SK-N-MC (cell line): ENCODE measurements around the gene C11orf54.

Experiments
- DNase-seq: peaks from one replicate; pipeline ENCODE4 v3.0.0-alpha.2; 2011; ENCODE audit warnings: low read depth, low spot score
- H3K27ac ChIP-seq: fragments of 200-600 bp; sonication (generic); 2 replicates; pipeline ENCODE4 v1.5.1; 2016; ENCODE audit warnings: mixed run types
- H3K36me3 ChIP-seq: fragments of 200-600 bp; sonication (generic); 2 replicates; pipeline ENCODE4 v1.6.1; 2017; ENCODE audit warnings: antibody characterized with exemption, low read length, mixed read lengths; ENCODE audit not compliant: insufficient read depth
- H3K4me3 ChIP-seq: fragments of 200-600 bp; sonication (generic); 2 replicates; pipeline ENCODE4 v1.5.1; 2016
- H3K9ac ChIP-seq: fragments of 200-600 bp; sonication (generic); 2 replicates; pipeline ENCODE4 v1.8.0; 2017; ENCODE audit warnings: mixed run types, mixed read lengths; ENCODE audit not compliant: insufficient read length
- H3K9me3 ChIP-seq: fragments of 200-600 bp; sonication (generic); 2 replicates; pipeline ENCODE4 v1.6.1; 2017; ENCODE audit warnings: low read depth, mild to moderate bottlenecking, antibody characterized with exemption, low read length, moderate library complexity, mixed read lengths
- EZH2 ChIP-seq: fragments of 200-600 bp; sonication (generic); IDR thresholded peaks from one replicate; pipeline ENCODE4 v1.6.1; 2017; ENCODE audit warnings: antibody characterized with exemption
- FOXP2 ChIP-seq: optimal IDR thresholded peaks from 2 replicates; pipeline ENCODE3; 2011; ENCODE audit warnings: mild to moderate bottlenecking, moderate library complexity; ENCODE audit not compliant: insufficient read depth; ENCODE audit errors: extremely low read length, control extremely low read depth
- POLR2AphosphoS5 ChIP-seq: IDR thresholded peaks from 2 replicates; pipeline ENCODE4 v1.6.1; 2012; ENCODE audit warnings: mild to moderate bottlenecking, low read depth, low read length, borderline replicate concordance

Gene C11orf54

DNA sequence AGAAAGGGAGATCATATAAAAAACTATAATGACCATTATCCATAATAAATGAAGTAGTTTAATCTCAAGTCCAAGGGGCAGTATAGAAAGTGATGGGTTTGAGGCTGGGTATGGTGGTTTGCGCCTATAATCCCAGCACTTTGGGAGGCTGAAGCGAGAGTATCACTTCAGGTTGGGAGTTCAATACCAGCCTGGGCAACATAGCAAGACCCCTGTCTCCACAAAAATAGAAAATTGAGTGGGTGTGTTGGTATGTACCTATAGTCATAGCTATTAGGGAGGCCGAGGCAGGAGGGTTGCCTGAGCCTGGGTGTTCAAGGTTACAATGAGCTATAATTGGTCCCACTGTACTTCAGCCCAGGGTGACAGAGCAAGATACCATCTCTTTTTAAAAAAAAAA lies 66.5 kb downstream of the C11orf54 start:
- TF ChIP-seq POLR2AphosphoS5: no peak
- TF ChIP-seq EZH2: no peak
- TF ChIP-seq FOXP2: no peak
- no peak overlapping the region for H3K4me3 ChIP-seq
- peaks cover 90% of the 10 kb centered on the region for H3K36me3 ChIP-seq
- no peaks in the 10 kb centered on the region for H3K9me3 ChIP-seq
- H3K9ac ChIP-seq: no peak overlapping the region
- H3K27ac ChIP-seq: no peak overlapping the region
- no peak for DNase-seq

DNA sequence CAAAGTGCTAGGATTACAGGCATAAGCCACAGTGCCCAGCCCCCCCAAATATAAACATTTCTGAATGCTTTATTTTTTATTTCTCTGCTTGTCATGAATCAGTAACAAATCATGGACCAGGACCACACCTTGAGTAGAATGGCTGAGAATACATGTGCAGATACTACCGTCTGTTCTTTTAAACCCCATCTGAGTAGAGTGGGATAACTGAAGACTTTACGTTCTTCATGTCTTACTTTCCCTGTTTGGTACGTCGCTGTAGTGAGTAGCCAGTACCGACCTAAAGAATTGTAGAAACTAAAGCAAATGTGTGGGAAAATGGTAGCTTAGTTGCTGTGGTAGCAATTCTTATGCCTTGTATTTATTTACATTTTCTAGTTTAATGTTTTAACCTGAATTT lies 72.5 kb downstream of the C11orf54 start:
- TF ChIP-seq FOXP2: no peak
- no peak for TF ChIP-seq EZH2
- no peak for TF ChIP-seq POLR2AphosphoS5
- Histone ChIP-seq H3K9ac (no peak overlapping the region), H3K9me3 (no peaks in the 10 kb centered on the region), H3K36me3 (peaks cover 66% of the 10 kb centered on the region), H3K27ac (no peak overlapping the region), H3K4me3 (no peak overlapping the region)
- no peak for DNase-seq
